H1 (cell line): Measurements from ENCODE around the gene PCNX4. TPM values are rescaled to one million over a fixed set of nuclear protein-coding genes. Genes with fewer than 3 reads are reported as not detected.
A peak's percentile ranks its signal among the peaks of the same experiment; 100 is the strongest.

Experiments
- CTCF ChIA-PET: fragments of 300-600 bp; sonication (Branson Sonifier 250); formaldehyde crosslinking; loops from one replicate; lab custom pipeline; 2021; ENCODE audit not compliant: partially characterized antibody; lab: Charles Lee
- POLR2A ChIA-PET: fragments of 300-600 bp; sonication (Branson Sonifier 250); formaldehyde crosslinking; loops from one replicate; lab custom pipeline; 2021; ENCODE audit warnings: inconsistent platforms; ENCODE audit not compliant: partially characterized antibody; lab: Charles Lee
- DNase-seq, 2 experiments: peaks; one replicate each; pipeline versions ENCODE4 v3.0.0 to v3.0.0-alpha.2; 2010 to 2022; ENCODE audit warnings: low spot score in 2 of 2, low read depth in 1 of 2, mixed read lengths in 1 of 2
- FAIRE-seq: peaks from 2 replicates; lab custom pipeline; 2011; peaks lifted over from hg19 to GRCh38; lab: Jason Lieb, UNC
- H2AFZ ChIP-seq: 2 replicates; pipeline ENCODE4 v1.8.1; 2012; ENCODE audit warnings: low read length, inconsistent platforms
- H2AK5ac ChIP-seq: 2 replicates; pipeline ENCODE4 v1.6.1; 2013; ENCODE audit warnings: low read depth, low read length
- H2BK120ac ChIP-seq: replicated peaks from 2 replicates; pipeline ENCODE3; 2013; ENCODE audit warnings: low read depth, low read length, inconsistent platforms
- H2BK12ac ChIP-seq: 2 replicates; pipeline ENCODE4 v1.6.1; 2013; ENCODE audit warnings: low read depth, low read length
- H2BK15ac ChIP-seq: 2 replicates; pipeline ENCODE4 v1.6.1; 2013; ENCODE audit warnings: low read length
- H2BK20ac ChIP-seq: 2 replicates; pipeline ENCODE4 v1.6.1; 2013; ENCODE audit warnings: low read length
- H2BK5ac ChIP-seq: 2 replicates; pipeline ENCODE4 v1.6.1; 2013; ENCODE audit warnings: low read depth, low read length
- H3K14ac ChIP-seq: 2 replicates; pipeline ENCODE4 v1.6.1; 2013; ENCODE audit warnings: inconsistent platforms; ENCODE audit not compliant: insufficient read length
- H3K18ac ChIP-seq: 2 replicates; pipeline ENCODE4 v1.6.1; 2013; ENCODE audit warnings: low read length; ENCODE audit errors: extremely low read depth
- H3K23ac ChIP-seq: 2 replicates; pipeline ENCODE4 v1.6.1; 2013; ENCODE audit warnings: inconsistent platforms; ENCODE audit not compliant: insufficient read length
- H3K23me2 ChIP-seq: 2 replicates; pipeline ENCODE4 v1.6.1; 2013; ENCODE audit warnings: low read depth, low read length
- H3K27ac ChIP-seq: 2 replicates; pipeline ENCODE4 v1.6.1; 2011; ENCODE audit warnings: low read depth, low read length, inconsistent platforms
- H3K27me3 ChIP-seq, 4 experiments: replicated peaks in 1 of 4; 1 replicate in 1 of 4; 2 replicates in 3 of 4; pipeline versions ENCODE4 v1.6.1 to v1.8.1; 2011 to 2013; ENCODE audit warnings: low read length in 3 of 4, mild to moderate bottlenecking in 3 of 4, inconsistent platforms in 2 of 4, mixed read lengths in 2 of 4, moderate library complexity in 1 of 4; ENCODE audit not compliant: control insufficient read depth in 3 of 4, insufficient read depth in 3 of 4; ENCODE audit errors: extremely low read depth in 1 of 4
- H3K36me3 ChIP-seq, 4 experiments: 2 replicates each; pipeline versions ENCODE4 v1.6.1 to v1.8.1; 2011 to 2013; ENCODE audit warnings: mild to moderate bottlenecking in 4 of 4, low read length in 3 of 4, moderate library complexity in 2 of 4, control low read depth in 1 of 4, inconsistent platforms in 1 of 4; ENCODE audit not compliant: insufficient read depth in 4 of 4, control insufficient read depth in 2 of 4
- H3K4ac ChIP-seq: replicated peaks from 2 replicates; pipeline ENCODE3; 2013; ENCODE audit warnings: low read length, low read depth, mixed read lengths, inconsistent platforms; ENCODE audit not compliant: insufficient read length
- H3K4me1 ChIP-seq, 4 experiments: replicated peaks in 1 of 4; 1 replicate in 1 of 4; 2 replicates in 3 of 4; pipeline versions ENCODE4 v1.6.1 to v1.8.1; 2011 to 2013; ENCODE audit warnings: low read length in 3 of 4, inconsistent platforms in 2 of 4, mixed read lengths in 1 of 4; ENCODE audit not compliant: insufficient read depth in 4 of 4, control insufficient read depth in 3 of 4
- H3K4me2 ChIP-seq, 2 experiments: 2 replicates each; pipeline versions ENCODE4 v1.6.1 to v1.8.1; 2011 to 2013; ENCODE audit warnings: low read depth in 2 of 2, low read length in 2 of 2, control low read depth in 1 of 2, inconsistent platforms in 1 of 2, mild to moderate bottlenecking in 1 of 2; ENCODE audit not compliant: insufficient read depth in 1 of 2
- H3K4me3 ChIP-seq, 4 experiments: fragments of 200-600, 300-600 bp in 1 of 4; sonication (generic), shearing (Covaris generic), sonication (Bioruptor Twin) in 1 of 4; 2 replicates each; pipeline versions ENCODE4 v1.5.1 to v1.8.1; 2011 to 2016; ENCODE audit warnings: low read length in 4 of 4, low read depth in 3 of 4, control low read depth in 2 of 4, inconsistent platforms in 2 of 4, mild to moderate bottlenecking in 2 of 4, mixed read lengths in 1 of 4, moderate library complexity in 1 of 4; ENCODE audit not compliant: insufficient read depth in 2 of 4; ENCODE audit errors: extremely low read depth in 1 of 4
- H3K56ac ChIP-seq: replicated peaks from 2 replicates; pipeline ENCODE3; 2013; ENCODE audit warnings: low read depth, mild to moderate bottlenecking, mixed read lengths, low read length, inconsistent platforms; ENCODE audit not compliant: insufficient read length
- H3K79me1 ChIP-seq: 2 replicates; pipeline ENCODE4 v1.6.1; 2013; ENCODE audit warnings: low read depth, low read length, control low read depth
- H3K79me2 ChIP-seq, 2 experiments: 2 replicates each; pipeline versions ENCODE4 v1.6.1 to v1.8.1; 2012 to 2013; ENCODE audit warnings: low read length in 2 of 2, mild to moderate bottlenecking in 2 of 2, inconsistent platforms in 1 of 2; ENCODE audit not compliant: insufficient read depth in 2 of 2, control insufficient read depth in 1 of 2
- H3K9ac ChIP-seq, 4 experiments: replicated peaks in 1 of 4; 1 replicate in 1 of 4; 2 replicates in 3 of 4; pipeline versions ENCODE4 v1.6.1 to v1.8.1; 2011 to 2013; ENCODE audit warnings: low read depth in 3 of 4, low read length in 3 of 4, control low read depth in 2 of 4, mild to moderate bottlenecking in 2 of 4, moderate library complexity in 2 of 4, inconsistent platforms in 1 of 4; ENCODE audit errors: extremely low read depth in 1 of 4
- H3K9me3 ChIP-seq, 2 experiments: 2 replicates each; pipeline versions ENCODE4 v1.6.1 to v1.8.1; 2012 to 2013; ENCODE audit warnings: mild to moderate bottlenecking in 2 of 2, moderate library complexity in 2 of 2, control low read depth in 1 of 2, inconsistent platforms in 1 of 2, low read depth in 1 of 2, low read length in 1 of 2, mixed read lengths in 1 of 2; ENCODE audit not compliant: insufficient read depth in 2 of 2
- H4K20me1 ChIP-seq, 2 experiments: replicated peaks in 1 of 2; 2 replicates each; pipeline versions ENCODE3 to v1.8.1; 2011 to 2013; ENCODE audit warnings: inconsistent platforms in 2 of 2, low read length in 2 of 2, mild to moderate bottlenecking in 1 of 2; ENCODE audit not compliant: insufficient read depth in 2 of 2, control insufficient read depth in 1 of 2
- H4K5ac ChIP-seq: 2 replicates; pipeline ENCODE4 v1.6.1; 2013; ENCODE audit warnings: low read length, low read depth, mixed read lengths, inconsistent platforms; ENCODE audit not compliant: insufficient read length
- H4K8ac ChIP-seq: 2 replicates; pipeline ENCODE4 v1.8.0; 2013; ENCODE audit warnings: mild to moderate bottlenecking, moderate library complexity, low read length, inconsistent platforms; ENCODE audit not compliant: insufficient read depth; ENCODE audit errors: extremely low read depth
- H4K91ac ChIP-seq: replicated peaks from 2 replicates; pipeline ENCODE3; 2013; ENCODE audit warnings: low read length, mixed read lengths, inconsistent platforms; ENCODE audit not compliant: insufficient read length
- CEBPB ChIP-seq: IDR thresholded peaks from 2 replicates; pipeline ENCODE4 v1.6.1; 2012; ENCODE audit warnings: low read depth, low read length
- CREB1 ChIP-seq: IDR thresholded peaks from 2 replicates; pipeline ENCODE4 v1.6.1; 2012; ENCODE audit warnings: inconsistent platforms
- EGR1 ChIP-seq: IDR thresholded peaks from 2 replicates; pipeline ENCODE4 v1.6.1; 2011; ENCODE audit warnings: low read depth, low read length, borderline replicate concordance
- SAP30 ChIP-seq: fragments of 300-600 bp; sonication (generic); IDR thresholded peaks from 2 replicates; pipeline ENCODE4 v1.7.1; 2012; ENCODE audit warnings: low read length, moderate library complexity, mild to moderate bottlenecking, inconsistent platforms; ENCODE audit not compliant: insufficient read depth, insufficient replicate concordance
- WGBS, 2 experiments: shearing (Covaris generic) in 1 of 2; methylation state at CpG; one replicate each; pipeline versions ENCODE4 v1.1.6 to v1.1.7; 2013 to 2015; ENCODE audit warnings: low lambda C conversion rate in 2 of 2, mixed read lengths in 2 of 2, inconsistent platforms in 1 of 2, low coverage in 1 of 2, missing lambda C conversion rate in 1 of 2; ENCODE audit not compliant: insufficient replicate concordance in 2 of 2, insufficient coverage in 1 of 2, insufficient read length in 1 of 2; ENCODE audit errors: extremely low coverage in 1 of 2, missing lambda C conversion rate in 1 of 2; 5-methylcytosine and 5-hydroxymethylcytosine counted together
- polyA plus RNA-seq, 7 experiments: library from polyadenylated mRNA; depleted of rRNA in 3 of 7; stranded (reverse) in 5 of 7; unstranded in 2 of 7; fragments of >200 nt in 5 of 7; fragments of 200-250 nt in 2 of 7; gene quantifications; 1 replicate in 5 of 7; 2 replicates in 1 of 7; 4 replicates in 1 of 7; pipeline versions ENCODE4 v1.2.1 to v1.2.3, GENCODE V29; 2011 to 2013; ENCODE audit warnings: missing spikeins in 2 of 7, mixed read lengths in 2 of 7
- total RNA-seq: library from RNA; stranded (reverse); fragmentation: NEBNext Ultra II Directional; extraction: Animal tissue kit (Norgen Biotek cat#: 25700); gene quantifications from 2 replicates; pipeline ENCODE4 v1.2.1, GENCODE V29; 2021

PCNX4 gene
- total and polyA plus RNA-seq, 2 of the 8 experiments (the other 6 are each of a cell fraction or from before 2014, with no cell fraction given): 28.4 to 35.5 TPM

- H4K8ac ChIP-seq: no peak overlapping the region
- no peak overlapping the region for H3K4ac ChIP-seq
- no peak overlapping the region for H3K18ac ChIP-seq
- H3K23ac ChIP-seq: no peak overlapping the region
- no peaks in the 10 kb centered on the region for H3K9me3 ChIP-seq
- WGBS, 2 experiments: 59% methylated on average over 8 of the region's 8 CpGs; no CpG with 5 or more reads in 1 of the 2 experiments
- H3K14ac ChIP-seq: no peak overlapping the region
- no peak for FAIRE-seq
- no peak overlapping the region; the same call in 1 of the 2 replicates for H2BK5ac ChIP-seq
- H3K4me1 ChIP-seq: peaks cover 0 to 10% (median 5%) of the 10 kb centered on the region in 4 experiments; a peak in 4 of 7 replicates
- no peaks in the 10 kb centered on the region for H3K79me2 ChIP-seq
- no peaks in the 10 kb centered on the region for H4K20me1 ChIP-seq
- H2BK15ac ChIP-seq: no peak overlapping the region
- POLR2A ChIA-PET: interaction anchor here (0.7 to 1.5 kb wide), 3 partner anchors 43 to 103 kb away, joined by 3 to 4 read pairs (median 3); partner anchors contain the start of gene PPM1A
- H2AK5ac ChIP-seq: no peak overlapping the region
- no peak for DNase-seq
- H3K4me3 ChIP-seq: peak overlapping the region in 1 of 4 experiments; percentile 19; a peak in 1 of 8 replicates
- H3K56ac ChIP-seq: no peak overlapping the region
- H3K36me3 ChIP-seq: no peaks in the 10 kb centered on the region
- H3K79me1 ChIP-seq: no peaks in the 10 kb centered on the region
- H2BK20ac ChIP-seq: no peak overlapping the region
- no peaks in the 10 kb centered on the region for H3K27me3 ChIP-seq
- H3K4me2 ChIP-seq: peak overlapping the region; percentile 3 to 53
- no peak overlapping the region for H4K91ac ChIP-seq
- no peak overlapping the region for H2BK120ac ChIP-seq
- H2AFZ ChIP-seq: peak overlapping the region; percentile 96
- no peak overlapping the region for H3K27ac ChIP-seq
- TF ChIP-seq EGR1 (peak; percentile 16; the same call in 1 of the 2 replicates), SAP30 (no peak), CREB1 (no peak), CEBPB (peak; percentile 89)
- no peak overlapping the region for H4K5ac ChIP-seq
- peaks cover 2% of the 10 kb centered on the region; the same call in 1 of the 2 replicates for H3K23me2 ChIP-seq
- CTCF ChIA-PET: interaction anchor here (1.2 to 1.4 kb wide), 3 partner anchors 11 to 627 kb away, joined by 3 read pairs; no protein-coding TSS in a partner anchor
- H3K9ac ChIP-seq: no peak overlapping the region
- H2BK12ac ChIP-seq: 0 out of 2 replicates have a peak overlapping the region, but pooled peaks have one; percentile 2
Observed at GRCh38 chr14:60204104-60204842, 112.5 kb downstream of the PCNX4 start.
